WTC11 (cell line): ENCODE results near the gene ADAMTSL4.
"Not testable (repeated sequence)": the region's sequence is repeated elsewhere in the genome, so short reads cannot be mapped to it uniquely, and the experiment has no call there.

ENCODE experiments used
- ATF2 ChIP-seq: sonication (generic); formaldehyde crosslinking; IDR thresholded peaks from 2 replicates; pipeline ENCODE4 v1.8.1; 2022; ENCODE audit warnings: low read depth, missing genetic modification reagents, borderline replicate concordance
- CREB1 ChIP-seq: sonication (generic); formaldehyde crosslinking; IDR thresholded peaks from 2 replicates; pipeline ENCODE4 v1.8.0; 2023; ENCODE audit warnings: mild to moderate bottlenecking, missing genetic modification reagents
- CTCF ChIP-seq: fragments of 200-600 bp; IDR thresholded peaks from 2 replicates; pipeline ENCODE4 v1.8.0; 2022; ENCODE audit warnings: antibody characterized with exemption
- E2F4 ChIP-seq: sonication (generic); formaldehyde crosslinking; IDR thresholded peaks from 2 replicates; pipeline ENCODE4 v1.8.1; 2022; ENCODE audit warnings: low read depth, mild to moderate bottlenecking, moderate library complexity, missing genetic modification reagents, borderline replicate concordance
- HMGXB4 ChIP-seq: sonication (generic); formaldehyde crosslinking; IDR thresholded peaks from 2 replicates; pipeline ENCODE4 v1.8.1; 2023; ENCODE audit warnings: mild to moderate bottlenecking, moderate library complexity, missing genetic modification reagents
- IRF1 ChIP-seq: sonication (generic); formaldehyde crosslinking; IDR thresholded peaks from 2 replicates; pipeline ENCODE4 v1.8.0; 2023; ENCODE audit warnings: missing genetic modification reagents
- NR2C2 ChIP-seq: sonication (generic); formaldehyde crosslinking; IDR thresholded peaks from 2 replicates; pipeline ENCODE4 v1.8.0; 2022; ENCODE audit warnings: mild to moderate bottlenecking, missing genetic modification reagents
- ZNF416 ChIP-seq: fragments of 250-450 bp; sonication (Bioruptor Pico); IDR thresholded peaks from 2 replicates; pipeline ENCODE4 v1.9.0; 2021; ENCODE audit warnings: mild to moderate bottlenecking, inconsistent platforms

- TF ChIP-seq HMGXB4 (CRISPR knock-in tag); CTCF; CREB1 (CRISPR knock-in tag); ATF2 (CRISPR knock-in tag); IRF1 (CRISPR knock-in tag); E2F4; ZNF416 (CRISPR knock-in tag); NR2C2 (CRISPR knock-in tag): not testable (repeated sequence)
Observed at GRCh38 chr1:150598346-150598745, 49.1 kb downstream of the ADAMTSL4 start.
